Putamen (tissue), 1 donor: ENCODE results near the gene SLC9A9.
"Not testable (repeated sequence)": the region's sequence is repeated elsewhere in the genome, so short reads cannot be mapped to it uniquely, and the experiment has no call there.

Experiments
- DNase-seq: peaks from one replicate; pipeline ENCODE4 v3.0.0-alpha.2; 2016; ENCODE audit warnings: low spot score

SLC9A9 gene

DNA sequence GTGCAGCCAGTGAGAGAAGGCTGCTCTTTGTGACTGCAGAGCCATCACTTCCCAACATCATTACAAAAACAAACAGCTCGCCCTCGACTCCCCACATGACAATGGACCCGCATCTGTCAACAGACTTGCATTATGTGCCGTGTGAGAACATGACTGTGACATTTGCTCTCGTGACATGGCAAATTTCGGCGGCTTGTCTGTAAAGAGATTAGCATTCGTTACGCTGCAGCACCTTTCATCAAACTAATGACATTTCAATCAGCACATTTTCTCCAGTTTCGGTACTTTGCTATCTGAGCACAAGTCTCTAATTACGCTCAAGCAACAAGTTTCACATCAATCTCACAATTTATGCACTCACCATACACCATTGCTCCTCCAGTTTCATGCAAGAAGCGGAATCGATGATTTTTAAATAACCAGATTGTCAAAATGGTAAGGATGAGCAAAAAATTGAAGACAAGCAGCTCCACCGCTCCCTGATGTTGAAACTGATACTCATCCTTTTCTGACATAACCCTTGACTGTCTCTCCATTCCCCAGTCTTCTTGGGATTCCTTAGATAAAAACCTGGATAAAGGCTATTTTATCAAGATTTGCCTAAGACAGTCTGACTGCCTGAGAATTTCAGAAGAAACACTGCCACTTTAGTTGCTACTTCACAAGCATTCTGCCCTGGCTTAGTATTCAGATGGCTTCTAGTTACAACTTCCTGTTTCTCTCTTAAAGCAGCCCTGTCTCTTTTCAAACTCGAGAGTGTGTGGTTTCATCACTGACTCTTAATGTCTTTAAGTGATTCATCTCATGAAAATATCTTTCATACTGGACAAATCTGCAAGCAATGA lies at the start of gene SLC9A9:
TSS of gene SLC9A9 (minus strand) at position 682 of the 845 bp plus-strand sequence. CDS start at position 536, 146 bp downstream.
- DNase-seq, result peak; percentile 72

DNA sequence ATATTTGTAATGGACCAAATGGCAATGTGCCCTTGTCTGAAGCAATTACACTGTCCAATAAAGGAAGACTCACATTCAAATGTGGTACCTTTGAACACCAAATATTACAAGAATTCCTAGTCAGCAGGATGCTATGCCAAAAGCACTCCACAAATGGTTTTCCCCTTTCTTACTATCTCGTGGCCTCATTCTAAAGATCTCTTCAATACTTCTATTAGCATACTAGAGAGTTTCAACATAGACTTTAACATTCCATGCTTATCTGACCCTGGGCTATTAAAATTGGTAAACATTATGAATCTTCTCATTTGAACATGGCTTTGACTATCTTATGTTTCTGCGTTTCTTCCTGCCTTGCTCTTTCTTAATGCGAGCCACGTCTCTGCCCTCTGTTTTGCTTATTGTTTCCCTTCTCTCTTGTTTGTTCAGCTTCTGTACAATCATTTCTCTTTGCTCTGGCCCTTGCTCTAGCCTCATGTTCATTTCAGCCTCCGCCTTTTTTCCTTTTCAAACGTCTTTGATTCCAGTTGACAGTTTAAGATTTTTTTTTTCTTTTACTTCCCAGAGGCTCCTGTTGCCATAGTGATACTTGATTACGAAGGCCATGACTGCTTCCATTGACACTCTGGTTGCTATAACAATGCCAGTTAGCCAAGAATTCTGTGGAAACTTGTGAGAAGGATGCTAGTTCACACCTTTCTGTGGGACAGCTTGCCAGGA lies 49.5 kb upstream of the SLC9A9 start:
- DNase-seq, result no peak

DNA sequence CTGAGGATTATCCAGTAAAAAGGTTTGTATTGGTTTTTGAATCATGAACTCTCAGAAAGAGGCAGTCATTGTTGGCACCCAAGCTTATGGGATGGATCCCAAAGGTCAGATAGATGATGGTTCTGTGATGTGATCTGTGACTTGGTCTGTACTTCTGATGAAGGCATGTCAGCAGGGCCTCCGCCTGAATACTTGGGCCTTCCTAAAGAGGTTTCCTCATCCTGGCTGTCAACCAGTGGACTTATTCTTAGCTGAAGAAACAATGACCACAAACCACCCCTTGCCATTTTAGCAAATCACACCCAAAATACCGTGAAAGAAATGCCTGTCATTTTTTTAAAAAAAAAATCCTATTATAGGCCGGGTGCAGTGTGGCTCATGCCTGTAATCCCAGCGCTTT lies 48.2 kb upstream of the SLC9A9 start:
- DNase-seq, result no peak

DNA sequence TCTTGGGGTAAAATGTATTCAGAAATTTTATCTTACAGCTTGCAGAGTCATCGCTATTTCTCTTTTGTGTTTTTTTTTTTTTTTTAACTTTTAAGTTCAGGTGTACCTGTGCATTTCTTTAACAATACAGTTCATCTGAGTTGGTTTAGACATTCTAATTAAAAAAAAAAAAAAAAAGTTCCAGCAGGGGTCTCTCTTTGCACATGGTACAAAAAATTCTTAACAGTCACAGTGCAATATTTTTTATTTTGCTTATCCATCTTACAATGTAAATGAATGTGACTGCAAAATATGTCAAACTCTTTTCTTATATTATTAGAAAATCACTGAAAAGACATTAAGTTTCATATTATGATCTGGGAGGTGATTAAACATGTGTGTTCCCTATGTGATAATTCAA lies 47.5 kb upstream of the SLC9A9 start:
- no peak for DNase-seq

DNA sequence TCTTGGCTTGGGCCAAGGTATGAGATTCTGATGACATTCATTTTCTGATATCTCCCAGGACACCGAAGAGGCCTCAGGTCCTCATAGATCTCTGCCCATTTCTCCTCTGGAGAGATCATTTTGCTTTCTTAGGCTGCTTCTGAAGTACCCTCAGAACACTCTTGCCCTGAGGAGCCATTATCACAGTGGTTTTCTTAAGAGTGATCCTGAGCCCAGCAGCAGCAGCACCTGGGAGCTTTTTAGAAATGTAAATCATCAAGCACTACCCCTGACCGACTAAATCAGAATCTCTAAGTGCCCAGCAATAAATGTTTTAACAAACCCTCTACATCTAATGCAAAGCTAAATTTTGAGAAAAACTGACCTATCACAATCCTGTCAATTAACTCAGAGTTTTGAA lies 40.6 kb upstream of the SLC9A9 start:
- no peak for DNase-seq

DNA sequence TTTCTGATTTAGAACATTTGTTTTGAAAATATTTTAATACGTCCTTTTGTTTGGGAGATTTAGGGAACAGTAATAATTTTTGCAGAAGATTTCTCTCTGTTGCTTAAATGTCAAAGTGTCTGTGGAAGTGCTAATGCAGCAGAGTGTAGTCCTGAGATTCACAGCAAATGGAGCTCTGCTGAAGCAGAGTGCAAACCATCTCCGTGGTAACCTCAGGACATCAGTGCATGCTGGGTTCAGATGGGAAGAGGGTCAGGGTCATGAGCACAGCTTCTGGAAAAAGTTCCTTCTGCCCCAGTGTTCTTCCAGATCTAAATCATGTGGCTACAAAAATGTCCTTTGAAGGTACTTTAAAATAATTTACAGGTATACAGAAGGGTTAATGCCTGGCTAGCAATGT lies 39.9 kb upstream of the SLC9A9 start:
- DNase-seq, result no peak

DNA sequence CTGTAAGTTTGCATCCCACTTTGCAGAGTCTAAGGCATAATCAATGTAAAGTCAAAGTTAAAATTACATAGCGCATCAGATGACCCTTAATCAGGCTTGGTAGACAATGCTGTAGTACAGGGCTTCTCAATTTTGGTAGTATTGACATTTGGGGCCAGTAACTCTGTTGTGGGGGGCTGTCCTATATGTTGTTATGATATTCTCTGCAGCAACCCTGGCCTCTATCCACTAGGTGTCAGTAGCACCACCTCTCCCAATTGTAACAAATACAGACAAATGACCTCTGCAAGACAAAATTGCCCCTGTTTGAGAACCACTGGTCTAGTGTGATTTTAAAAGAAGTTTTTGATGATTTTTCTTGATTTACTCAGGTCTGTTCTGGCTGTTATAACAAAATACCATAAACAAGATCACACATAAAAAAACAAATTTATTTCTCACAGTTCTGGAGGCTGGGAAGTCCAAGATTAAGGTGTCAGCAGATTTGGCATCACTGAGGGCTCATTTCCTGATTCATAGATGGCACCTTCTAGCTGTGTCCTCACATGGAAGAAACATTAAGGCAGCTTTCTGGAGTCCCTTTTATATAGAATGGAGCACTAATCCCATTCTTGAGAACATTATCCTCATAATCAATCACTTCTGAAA lies 37.6 kb upstream of the SLC9A9 start:
- peak; percentile 18 for DNase-seq

DNA sequence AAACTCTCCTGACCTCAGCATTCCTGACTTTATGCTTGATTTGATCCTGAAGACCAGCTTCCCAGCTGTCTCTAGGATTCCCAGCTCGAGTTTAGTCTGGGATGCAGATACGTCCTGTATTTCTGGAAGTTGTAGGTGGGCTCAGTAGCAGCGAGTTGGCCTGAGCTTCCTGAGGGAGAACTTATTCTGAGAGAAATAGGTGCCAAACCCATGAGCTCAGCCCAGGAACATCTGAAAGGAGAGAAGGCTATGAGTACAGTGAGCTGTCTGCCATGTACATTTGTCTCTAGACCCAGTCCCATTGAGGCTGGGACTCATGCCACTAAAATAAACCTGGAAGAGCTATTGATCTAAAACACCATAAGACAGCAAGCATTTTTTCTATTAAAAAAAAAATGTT lies 36.6 kb upstream of the SLC9A9 start:
- DNase-seq, result no peak

DNA sequence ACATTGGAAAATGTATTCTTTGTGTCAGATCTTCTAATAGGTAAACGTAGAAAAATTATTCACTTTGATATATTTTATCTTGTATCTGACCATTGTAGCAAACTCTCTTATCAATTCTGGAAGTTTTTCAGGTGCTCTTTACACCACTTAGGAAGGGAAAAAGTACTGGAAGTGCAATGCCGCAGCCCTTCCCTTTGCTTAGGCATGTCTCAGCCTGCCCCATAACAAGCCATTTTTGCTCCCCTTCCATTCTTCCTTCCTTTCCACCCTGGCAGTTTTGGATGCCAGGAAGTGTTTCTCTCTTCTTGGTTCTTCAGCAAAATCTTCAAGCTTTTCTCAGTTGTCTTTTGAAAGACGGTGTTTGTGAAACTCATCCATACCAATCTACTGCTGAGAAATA lies 34.9 kb upstream of the SLC9A9 start:
- DNase-seq, result no peak

DNA sequence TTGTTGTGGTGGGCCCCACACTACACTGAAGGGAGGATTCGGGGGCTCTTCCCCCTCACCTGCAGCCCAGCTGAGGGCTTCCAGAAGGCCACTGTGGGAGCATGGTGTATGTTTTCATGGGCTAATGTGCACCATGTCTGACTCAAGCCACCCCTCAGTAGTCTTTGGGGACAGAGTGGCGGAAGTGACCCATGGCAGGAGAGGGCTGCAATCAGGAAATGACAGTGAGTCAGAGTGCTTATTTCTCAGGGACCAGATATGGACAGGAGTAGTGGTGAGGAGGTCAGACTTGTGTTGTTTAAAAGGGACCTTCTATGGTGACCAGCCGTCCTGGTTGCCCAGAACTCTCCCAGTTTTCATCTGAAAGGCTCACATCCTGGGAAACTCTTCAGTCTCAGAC lies 32.8 kb upstream of the SLC9A9 start:
- DNase-seq, result no peak

DNA sequence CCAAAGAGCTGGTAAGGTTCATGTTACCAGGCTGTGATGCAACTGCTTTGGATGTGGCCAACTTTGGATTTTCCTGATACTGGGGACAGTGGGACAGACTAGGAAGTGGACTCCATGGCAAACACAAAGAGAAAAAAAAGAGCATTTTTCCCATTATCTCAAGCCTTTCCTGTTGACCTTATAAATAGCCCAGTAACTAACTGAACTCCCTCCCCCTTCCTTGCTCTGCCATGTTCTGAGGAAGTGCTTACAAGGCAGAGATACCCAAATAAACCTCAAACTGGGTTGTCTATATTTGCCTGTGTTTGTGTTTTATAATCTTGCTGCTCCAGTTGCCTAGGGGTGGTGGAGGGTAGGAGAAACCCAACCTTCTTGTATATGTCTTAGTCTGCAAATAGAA lies 27.3 kb upstream of the SLC9A9 start:
- no peak for DNase-seq

DNA sequence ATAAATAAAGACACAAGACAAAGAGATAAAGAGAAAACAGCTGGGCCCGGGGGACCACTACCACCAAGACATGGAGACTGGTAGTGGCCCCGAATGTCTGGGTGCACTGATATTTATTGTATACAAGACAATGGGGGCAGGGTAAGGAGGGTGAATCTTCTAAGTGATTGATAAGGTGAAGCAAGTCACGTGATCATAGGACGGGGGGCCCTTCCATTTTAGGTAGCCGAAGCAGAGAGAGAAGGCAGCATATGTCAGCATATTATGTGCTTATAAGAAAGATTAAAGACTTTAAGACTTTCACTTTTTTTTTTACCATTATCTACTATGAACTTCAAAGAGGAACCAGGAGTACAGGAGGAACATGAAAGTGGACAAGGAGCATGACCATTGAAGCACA lies 25.3 kb upstream of the SLC9A9 start:
- not testable (repeated sequence) for DNase-seq

DNA sequence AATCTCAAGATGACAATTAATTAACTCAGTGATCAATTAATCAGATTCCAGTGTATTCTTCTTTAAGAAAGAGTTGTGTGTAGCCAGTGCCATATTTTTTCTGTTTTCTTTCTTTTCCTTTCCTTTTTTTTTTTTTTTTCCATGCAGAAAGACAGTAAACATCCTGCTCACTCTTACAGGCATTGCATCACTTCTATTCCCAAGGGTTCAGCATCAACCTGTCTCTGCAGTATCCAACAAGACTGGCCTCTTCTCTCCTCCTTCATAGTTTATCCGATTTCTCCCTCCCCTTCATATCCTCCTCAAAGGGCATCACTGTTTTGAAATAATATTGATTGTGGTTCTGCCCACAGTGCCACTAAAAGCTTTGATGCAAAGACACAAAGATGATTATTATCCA lies 17.0 kb upstream of the SLC9A9 start:
- DNase-seq, result no peak

DNA sequence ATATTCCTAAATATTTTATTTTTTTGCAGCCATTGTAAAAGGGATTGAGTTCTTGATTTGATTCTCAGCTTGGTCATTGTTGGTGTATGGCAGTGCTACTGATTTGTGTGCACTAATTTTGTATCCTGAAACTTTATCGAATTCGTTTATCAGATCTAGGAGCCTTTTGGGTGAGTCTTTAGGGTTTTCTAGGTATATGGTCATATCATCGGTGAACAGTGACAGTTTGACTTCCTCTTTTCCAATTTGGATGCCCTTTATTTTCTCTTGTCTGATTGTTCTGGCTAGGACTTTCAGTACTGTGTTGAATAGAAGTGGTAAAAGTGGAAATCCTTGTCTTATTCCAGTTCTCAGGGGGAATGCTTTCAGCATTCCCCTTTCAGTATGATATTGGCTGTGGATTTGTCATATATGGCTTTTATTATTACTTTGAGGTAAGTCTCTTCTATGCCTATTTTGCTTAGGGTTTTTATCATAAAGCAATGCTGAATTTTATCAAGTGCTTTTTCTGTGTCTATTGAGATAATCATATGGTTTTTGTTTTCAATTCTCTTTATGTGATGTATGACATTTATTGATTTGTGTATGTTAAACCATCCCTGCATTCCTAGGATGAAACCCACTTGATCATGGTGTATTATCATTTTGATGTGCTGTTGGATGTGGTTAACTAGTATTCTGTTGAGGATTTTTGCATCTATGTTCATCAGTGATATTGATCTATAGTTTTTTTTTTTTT lies 11.4 kb upstream of the SLC9A9 start:
- no peak for DNase-seq

DNA sequence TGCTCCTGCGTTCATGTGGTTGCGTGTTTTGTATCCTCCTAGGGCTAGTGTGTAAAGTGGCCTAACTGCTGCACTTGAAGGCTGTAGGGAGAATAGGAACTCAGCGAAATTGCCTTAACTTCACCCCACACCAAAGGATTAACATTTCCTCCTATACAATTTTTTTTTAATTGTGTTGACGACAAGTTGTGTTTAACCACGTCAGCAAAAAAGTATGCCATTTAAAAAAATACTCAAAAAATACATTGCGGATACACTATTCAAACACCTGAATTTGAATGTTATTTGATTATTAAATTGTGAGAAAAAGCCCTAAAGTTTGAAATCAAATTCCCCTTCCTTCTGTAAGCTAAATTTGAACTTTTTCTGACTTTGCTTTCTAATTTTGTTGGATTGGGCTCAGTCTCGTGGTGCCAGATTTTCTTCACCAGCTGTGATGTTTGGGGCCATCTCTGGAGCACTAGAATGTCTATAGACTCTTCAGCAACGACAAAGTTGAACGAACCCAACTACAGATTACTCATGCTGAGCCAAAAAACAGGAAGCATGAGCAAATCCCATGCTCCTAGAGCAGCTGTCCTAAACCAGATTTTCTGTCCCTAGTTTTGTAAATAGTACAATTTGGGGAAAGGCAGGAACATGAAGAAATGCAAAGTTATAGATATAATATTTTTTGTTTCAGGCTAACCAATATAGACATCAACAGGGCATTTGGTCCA lies 8.1 kb upstream of the SLC9A9 start:
- no peak for DNase-seq

DNA sequence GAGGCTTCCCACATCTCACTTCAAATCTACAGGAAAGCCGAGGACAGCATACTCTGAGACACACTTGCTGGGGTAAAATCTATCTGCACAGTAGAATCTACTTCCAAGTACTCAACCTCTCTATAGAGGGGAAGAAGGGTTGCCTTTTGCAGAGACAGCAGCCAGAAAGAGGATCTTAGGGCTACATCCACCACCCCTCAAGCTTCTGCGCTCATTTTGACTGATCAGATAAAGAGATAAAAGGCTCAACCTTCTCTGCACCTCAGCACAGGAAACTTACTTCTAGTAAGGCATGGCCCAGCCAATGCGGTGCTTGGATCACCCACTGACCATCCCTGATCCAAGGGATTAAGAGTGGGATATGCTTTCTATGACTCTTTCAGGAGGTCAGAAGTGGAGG lies 6.9 kb upstream of the SLC9A9 start:
- no peak for DNase-seq

DNA sequence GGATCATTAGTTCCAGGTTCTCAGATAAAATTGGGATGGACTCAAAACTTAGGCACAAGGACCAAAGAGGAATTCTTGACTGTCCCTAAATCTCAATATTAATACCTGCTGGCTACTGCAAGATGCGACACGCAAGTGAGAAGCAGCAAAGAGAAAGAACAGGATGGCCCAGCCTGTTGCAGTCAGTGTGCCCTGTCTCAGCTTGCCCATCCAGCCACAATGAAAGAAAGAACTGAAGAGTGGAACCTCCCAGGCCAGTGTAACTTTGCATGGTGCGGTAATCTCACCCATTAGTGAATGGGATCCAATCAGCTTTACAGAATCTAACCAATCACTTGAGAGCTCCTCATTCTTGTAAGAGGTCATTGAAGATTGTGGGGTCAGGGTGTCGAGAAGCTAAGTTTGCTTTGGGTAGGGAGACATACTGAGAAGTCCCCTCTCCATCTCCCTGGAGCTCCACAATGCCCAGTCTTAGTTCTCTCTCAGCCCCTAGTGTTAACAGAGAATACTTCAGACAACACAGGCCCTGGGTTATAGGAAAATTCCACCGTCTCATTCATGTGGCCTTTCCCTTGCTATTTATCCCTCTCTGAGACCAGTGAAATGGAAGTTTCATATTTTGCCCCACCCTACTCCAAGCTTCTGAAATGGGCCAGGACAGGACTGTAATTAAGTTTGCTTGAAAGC lies 3.2 kb upstream of the SLC9A9 start:
- DNase-seq, result no peak

DNA sequence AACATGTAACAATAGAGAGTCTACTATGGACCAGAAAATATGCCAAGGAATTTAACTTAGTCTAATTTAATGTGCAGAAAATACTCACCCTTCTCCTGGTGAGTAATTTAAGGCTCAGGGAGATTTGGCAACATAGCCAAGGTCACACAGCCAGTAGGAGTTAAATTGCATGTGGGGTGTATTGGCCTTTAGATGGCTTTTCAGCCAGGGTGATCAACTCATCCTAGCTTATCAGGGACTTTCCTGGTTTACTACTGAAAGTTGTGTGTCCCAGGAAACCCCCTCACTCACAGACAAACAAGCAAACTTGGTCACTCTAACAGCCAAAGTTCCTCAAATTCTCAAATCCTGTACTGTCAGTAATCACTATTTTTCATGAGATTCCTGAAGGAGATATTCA lies 2.6 kb upstream of the SLC9A9 start:
- no peak for DNase-seq

DNA sequence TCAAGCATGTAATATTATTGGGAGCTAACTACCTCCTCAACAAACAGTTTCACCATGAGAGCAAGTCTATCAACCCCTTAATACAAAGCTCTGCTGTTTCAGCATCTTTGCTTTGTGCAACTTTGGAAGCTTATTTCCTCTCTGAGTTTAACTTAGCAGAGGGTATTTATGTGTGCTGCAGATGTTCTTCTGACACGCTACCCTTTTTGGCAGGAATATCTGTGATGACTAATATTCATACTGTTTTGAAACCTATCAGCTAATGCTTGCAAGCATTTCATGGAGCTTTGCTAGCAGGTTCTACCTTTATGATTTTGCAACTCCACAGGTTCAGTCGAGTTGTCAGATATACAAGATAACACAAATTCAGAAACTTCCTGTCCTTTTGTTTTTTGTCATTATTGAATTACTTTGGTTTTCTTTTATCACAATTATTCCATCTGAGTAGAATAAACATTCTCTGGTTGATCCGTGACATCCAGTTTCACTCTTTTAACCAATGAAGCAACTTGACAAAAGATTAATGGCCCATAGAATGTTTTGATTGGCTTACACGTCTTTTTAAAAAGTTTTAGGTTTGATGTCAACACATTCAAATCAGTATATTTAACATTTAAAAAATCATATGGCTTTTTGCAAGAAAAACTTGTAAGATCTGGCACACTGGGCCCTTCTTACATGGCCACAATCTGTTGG lies 1.7 kb upstream of the SLC9A9 start:
- no peak for DNase-seq

DNA sequence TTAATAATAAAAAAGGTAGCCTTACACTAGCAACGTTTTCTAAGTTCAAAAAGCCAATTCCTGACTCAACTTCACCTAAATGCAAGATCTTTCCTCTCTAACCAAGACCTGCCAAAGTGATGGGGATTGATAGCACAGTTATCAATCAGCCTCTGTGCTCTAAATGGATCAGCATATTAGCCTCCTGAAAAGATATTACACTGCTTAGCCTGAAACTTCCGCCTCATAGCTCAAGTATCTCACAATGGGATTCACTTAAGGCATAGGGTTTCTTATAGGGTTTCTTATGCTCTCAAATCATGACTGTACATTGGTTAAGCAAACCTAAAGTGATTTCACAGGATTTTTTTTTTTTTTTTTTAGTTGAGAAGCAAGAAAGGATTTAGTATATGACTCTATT lies 436 bp upstream of the SLC9A9 start:
- no peak for DNase-seq
